ENCODE results near the gene PTPRO.

The PTPRO gene

DNA sequence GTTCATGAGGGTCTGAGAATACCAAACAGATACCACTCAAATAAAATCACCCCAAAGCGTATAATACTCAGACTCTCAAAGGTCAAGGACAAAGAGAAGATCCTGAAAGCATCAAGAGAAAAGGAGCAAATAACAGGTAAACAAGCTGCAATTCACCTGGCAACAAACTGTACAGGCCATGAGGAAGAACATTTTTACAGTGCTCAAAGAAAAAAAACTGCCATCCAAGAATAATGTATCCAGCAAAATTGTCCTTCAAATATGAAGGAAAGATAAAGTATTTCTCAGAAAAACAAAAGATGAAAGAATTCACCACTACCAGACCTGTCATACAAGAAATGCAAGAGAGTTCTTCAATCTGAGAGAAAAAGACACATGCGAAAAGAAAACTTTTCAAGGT, 206.4 kb downstream of the PTPRO start:
- no peak for DNase-seq

DNA sequence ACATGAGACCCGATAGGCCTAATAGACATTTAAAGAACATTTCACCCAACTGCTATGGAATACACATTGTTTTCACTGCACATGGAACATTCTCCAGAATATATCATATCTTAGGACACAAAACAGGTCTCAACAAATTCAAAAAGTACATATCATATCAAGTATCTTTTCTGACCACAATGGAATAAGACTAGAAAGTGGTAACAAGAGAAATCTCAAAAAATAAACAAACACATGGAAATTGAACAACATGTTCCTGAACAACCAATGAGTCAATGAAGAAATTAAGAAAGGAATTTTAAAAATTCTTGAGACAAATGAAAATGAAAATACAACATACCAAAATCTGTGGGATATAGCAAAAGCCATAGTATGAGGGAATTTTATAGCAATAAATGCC, 208.1 kb downstream of the PTPRO start:
- no peak for DNase-seq

DNA sequence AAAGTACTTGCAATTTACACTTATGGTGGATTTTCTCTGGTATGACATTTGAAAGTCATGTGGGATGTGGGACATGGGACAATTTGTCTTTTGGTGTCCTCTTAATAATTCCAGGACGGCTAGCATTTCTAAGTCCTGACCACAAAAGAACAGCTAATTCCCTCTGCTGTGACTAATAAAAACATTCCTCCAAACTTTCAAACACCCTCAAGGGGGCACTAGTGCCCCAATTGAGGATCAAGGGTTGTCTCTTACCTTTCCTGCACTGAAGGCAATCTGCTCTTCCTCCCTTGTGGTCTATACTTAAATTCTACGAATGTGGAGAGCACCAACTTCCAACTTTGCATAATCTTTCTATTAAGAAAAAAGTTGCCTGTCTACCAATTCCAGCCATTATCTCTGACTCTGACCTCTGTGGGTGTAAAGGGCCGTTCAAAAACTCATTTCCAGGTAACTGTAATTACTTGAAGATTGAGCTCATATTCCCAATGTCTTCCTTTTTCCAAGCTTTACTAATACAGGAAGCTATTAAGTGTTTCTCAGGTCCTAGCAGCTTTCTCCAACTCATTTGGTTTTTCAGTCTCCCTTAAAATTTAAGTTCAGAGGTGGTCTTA, 210.2 kb downstream of the PTPRO start:
- peak; percentile 7 for DNase-seq

DNA sequence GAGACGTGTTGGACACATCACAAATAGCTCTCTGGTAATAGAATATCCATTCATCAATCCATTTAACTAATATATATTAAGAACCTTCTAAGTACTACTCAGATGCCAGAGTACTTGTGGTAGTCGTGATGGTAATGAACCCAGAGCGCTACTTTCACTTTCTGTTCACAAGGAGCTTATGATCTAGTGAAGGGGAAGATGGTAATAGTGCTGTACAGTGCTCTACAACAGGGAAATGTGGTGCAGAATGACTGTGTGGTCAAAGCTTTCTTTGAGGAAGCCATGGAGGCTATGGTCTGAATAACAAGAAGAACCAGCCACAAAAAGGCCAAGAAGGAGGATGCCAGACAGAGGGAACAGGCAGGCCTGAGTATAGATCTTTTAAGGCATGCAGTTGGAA, 212.0 kb downstream of the PTPRO start:
- no peak for DNase-seq

DNA sequence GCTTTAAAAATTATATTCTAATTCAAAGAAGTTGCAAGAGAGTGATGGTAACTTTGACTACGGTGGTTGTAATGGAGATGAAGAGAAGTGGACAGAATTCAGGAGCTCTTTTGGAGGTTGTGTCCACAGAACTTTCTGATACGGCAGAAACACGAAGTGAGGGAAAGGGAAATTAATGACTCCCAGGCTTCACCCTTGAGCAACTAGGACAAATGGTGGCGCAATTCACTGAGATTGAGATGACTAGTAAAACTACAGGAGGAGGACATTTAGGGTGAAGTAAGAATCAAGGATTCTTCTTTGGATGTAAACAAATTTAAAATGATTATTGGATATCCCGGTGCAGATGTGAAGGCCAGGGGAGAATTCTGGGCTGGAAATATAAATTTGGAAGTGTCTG, 212.6 kb downstream of the PTPRO start:
- DNase-seq = no peak

DNA sequence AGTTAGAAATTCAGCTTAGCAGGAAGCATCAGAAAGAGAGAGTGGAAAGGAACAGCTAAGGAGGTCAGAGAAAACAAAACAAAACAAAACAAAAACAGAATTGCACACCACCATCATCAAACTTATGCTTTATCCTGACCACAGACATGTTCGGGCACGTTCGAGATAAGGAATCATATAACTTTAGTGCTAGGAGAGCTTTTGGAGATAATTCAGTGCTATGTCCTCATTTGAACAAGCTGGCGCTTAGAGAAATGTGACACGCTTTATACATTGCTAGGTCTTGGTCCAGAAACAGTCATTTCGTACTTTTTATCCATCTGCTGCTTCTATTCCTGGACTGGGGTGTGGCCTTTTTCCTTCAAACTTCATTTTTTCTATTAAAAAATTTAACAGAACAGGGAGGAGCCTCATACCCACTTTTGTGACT, 213.1 kb downstream of the PTPRO start:
- no peak for DNase-seq

DNA sequence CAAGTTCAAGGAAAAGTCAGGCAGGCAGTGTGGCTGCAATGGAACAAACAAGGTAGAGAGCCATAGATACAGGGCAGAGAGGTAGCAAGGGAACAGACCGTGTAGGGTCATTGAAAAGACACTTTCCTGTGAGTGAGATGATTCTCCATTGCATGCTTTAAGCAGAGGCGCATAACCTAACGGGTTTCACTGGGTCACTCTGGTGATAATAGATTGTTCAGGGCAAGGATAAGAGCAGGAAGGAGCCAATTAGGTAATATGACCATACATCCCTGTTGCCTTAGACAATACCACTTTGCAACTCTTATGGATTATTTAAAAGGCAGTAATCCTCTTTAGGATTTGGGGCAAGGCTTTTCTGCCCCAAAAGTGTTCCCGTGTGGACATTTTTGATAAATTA, 214.1 kb downstream of the PTPRO start:
- no peak for DNase-seq

DNA sequence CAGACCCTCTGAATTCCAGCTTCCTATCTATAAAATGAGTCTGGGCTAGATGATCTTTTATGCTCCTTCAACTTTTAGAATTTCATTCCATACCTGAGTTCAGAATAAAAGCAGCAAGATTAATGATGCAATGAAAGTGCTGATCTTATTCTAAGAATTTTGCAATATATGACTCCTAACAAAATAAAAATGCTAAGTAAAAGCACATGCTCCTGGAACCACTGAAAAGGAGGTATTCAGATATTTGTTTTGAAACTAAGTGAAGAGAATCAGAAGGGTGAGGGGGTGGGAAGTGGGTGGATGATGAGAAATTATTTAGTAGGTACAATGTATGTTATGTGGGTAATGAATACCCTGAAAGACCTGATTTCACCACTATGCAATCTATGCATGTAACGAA, 216.6 kb downstream of the PTPRO start:
- no peak for DNase-seq

DNA sequence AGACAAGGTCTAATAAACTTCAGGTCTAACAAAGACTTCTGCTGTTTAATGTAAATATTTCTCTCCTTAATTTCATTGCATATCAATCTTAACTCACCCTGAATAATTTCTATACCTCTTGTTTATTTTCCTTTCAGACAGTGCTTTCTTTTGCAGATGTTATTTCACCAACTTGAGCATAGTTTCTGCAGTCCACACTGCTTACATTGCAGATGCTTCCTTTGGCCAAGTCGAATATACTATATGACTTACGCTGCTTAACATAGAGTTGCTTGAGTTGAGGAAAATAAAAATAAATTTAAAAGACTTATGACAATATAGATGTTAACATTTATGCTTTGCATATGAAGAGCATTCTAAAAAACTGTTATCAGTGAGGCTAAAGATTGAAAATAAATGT, 217.7 kb downstream of the PTPRO start:
- no peak for DNase-seq

DNA sequence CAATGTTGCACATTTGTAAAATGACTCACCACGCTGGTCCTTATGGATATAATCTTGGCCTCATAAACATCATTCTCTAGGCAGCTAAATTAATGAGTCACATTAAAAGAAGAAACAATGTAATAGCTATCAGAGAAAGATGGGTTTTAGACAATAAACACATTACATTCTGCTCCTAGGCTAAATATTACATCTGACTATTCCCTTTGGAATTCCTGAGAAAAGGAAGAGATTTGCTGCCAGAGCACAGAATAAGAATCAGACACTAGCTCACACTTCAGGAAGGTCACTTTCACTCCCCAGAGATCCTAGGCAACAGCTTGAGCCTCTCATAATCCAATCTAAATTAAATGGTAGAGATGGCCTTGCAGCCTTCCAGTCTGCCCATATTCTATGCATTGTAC, 218.2 kb downstream of the PTPRO start:
- DNase-seq = no peak

DNA sequence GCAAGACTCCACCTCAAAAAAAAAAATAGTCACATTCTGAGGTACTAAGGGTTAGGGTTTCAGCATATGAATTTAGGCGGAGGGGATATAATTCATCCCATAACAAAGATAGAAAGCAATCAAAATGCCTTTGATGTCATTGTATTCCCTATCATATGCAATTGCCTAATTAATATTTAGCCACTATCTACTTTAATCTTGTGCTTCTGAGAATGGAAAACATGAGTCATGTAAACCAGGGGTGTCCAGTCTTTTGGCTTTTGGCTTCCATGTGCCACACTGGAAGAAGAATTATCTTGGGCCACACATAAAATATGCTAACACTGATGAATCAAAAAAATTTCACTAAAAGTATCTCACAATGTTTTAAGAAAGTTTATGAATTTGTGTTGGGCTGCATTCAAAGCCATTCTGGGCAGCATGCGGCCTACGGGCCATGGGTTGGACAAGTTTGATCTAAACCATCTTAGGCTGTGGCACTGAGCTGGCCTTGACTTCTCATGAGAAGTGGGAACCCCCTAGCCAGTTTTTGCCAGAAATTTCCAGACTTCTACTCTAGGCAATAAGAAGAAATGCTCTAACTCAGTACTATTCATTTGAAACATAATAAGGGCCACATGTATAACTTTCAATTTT, 219.8 kb downstream of the PTPRO start:
- no peak for DNase-seq

DNA sequence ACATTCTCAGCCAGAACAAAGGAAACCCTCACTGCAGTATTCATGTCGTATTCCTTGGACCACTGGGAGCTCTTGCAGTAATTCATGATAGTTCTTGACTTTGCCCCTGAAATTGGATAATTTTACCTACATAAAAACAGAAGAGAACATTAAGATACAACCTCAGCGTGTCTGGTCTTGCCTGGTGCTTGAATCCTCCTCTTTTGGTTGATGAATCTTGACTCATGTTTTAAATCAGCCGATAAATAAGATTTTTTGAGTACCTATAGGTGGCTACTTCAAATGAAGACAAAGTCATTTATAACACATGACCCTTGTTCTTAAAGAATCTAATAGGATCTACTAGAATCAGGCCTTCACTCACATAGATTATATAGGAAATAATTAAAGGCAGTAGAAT, 221.0 kb downstream of the PTPRO start:
- no peak for DNase-seq

DNA sequence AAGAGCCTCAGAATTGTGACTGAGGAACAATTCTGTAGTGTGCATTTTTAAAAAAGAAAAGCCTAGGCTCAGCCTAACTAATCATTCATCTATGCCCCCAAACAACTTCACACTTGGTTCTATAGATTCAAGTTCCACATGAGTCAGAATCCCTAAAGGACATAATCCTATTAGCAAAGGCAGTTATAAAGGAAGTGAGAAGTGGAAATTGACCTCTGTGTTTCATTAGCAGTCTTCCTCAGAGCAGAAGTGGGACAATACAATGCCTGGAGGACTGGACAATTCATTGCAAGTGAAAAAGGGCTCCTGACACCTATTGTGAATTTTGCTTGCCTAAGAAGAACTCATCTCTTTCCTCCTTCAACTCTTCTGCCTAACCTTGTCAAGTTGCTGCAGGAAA, 222.3 kb downstream of the PTPRO start:
- DNase-seq = no peak

DNA sequence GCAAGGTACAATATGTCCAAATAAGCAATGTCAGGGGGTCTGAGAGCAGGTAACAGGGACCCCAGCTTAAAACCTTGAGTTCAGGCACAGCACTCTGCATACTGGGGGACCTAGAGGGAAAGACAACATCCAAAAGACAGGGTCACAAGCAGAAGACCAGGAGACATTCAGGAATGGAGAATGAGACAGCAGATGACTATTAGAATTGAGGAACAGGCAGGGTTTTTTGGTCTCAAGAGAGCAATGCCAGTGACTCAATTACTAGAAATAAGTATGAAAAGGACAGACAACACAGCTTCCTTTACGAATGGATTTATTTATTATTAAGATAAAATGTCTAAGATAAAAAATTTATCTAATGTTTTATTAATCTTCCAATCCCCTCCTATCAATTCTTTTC, 223.0 kb downstream of the PTPRO start:
- no peak for DNase-seq

DNA sequence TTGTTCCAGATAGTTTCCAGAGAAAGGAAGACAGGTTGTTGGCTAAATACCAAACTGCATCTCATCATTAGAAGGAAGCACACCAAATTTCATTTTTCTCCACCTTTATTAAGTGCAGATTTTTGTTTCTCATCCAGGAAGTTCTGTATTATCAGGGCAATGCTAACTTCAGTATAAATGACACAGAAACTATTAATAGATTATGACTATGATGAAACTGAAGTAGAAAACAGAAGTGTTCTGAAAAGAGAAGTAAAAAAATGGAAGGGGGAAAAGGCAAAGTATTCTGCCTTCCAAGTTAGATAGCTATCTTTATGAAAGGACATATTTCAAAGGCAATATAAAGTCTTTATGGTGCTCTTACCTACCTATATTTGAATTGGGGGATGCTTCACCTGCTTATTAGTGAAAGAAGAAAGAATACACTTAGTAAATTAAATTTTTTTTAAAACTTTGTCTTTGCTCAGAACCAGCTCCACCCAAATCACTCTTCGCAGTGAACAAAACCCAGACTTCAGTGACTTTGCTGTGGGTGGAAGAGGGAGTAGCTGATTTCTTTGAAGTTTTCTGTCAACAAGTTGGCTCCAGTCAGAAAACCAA, 223.9 kb downstream of the PTPRO start:
- DNase-seq = no peak

DNA sequence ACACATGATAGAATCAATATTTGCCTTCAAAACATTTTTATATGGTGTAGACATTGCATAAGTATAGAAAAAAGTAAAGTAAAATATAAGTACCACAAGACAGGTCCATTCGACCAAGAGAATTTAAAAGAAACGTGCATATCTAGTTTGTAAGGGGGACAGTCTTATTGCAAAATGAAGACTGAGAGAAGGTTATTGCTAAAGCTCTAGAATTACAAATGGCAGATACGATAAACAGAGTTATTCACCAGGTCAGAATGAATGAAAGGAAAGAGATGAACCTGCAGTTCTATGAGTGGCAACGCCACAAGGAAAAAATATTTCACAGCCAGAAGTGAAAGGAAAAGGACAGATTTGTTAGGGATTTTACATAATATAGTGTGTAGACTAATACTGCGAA, 224.8 kb downstream of the PTPRO start:
- no peak for DNase-seq

DNA sequence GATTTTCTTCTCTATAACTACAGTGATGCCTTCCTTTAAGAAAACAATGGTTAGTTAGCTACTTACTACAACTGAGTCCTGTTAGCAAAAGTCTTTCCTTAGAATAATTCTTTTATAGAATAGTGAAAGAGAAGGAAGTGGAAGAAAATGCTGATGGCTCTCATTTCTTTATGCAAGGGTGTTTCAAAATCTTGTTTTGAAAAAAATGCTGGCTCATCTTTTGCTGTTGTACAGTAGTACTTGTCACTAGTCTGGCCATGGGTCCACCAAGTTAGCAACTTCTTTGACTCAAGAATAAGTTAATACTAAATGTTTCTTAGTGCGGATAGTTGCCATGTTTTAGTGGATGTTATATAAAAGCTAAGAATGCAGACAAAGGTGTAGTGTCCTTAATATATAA, 225.4 kb downstream of the PTPRO start:
- DNase-seq = no peak

DNA sequence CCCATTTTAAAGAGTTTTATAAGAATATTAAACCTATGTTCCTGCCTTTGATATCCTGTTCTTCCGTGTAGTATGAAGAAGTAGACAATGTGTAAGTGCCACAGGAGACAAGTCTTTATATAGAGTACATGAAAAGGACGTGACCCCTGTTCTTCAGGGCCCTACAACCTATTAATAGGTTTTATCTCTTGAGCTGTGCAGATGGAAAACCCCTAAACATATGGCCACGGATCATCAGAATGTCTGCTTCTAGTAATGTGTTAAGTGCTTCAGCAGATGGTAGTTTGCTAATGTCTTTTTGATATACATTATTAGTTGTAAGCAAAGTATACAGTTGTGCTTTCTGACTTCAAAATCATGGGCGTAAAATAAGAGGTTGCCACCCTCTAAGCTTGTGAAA, 228.5 kb downstream of the PTPRO start:
- DNase-seq = no peak

DNA sequence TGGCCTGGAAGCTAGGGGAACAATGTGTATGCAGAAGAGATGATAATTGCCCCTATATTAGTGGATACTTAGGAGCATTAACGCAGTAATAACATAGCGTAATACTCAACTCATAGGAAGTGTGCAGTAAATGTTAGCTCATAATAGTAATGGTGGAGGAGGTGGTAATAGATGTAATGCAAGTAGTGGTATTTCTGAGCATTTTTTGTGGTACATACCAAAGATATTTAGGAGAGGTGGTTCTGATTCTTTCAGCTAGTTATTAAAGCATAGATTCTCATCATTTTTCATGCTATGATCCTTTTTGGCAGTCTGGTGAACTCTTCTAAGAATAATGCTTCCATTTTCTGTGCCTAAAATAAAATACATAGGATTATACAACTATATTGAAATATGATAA, 233.1 kb downstream of the PTPRO start:
- DNase-seq = no peak

DNA sequence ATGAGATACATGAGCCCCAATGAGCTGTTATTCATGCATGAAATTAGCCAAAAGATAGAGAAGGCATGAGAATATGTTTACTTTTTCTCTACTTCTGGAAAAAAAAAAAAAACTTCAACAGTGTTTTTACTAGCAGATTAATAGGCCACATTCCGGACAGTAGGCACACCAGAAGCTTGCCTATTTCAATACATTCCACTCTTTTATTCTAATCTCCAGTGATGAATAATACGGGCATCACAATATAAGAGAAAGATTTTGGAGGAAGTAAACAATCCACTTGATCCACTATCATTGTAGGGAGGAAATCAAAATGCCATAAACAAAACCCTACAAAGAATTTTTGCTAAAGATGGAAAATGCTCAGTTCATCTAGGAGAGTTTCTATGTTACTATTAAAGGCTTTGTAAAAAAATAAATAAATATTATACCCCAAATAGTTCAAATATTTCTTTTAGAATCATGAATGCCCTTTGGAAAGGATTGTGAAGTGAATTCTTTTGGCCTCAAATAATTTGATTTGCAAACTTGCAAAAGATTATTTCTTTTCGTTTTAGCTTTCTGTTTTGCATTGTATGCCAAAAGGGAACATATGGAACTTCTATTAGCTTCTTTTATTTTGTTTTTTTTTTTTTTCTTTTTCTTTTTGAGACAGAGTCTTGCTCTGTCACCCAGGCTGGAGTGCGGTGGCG, 234.2 kb downstream of the PTPRO start:
- no peak for DNase-seq

DNA sequence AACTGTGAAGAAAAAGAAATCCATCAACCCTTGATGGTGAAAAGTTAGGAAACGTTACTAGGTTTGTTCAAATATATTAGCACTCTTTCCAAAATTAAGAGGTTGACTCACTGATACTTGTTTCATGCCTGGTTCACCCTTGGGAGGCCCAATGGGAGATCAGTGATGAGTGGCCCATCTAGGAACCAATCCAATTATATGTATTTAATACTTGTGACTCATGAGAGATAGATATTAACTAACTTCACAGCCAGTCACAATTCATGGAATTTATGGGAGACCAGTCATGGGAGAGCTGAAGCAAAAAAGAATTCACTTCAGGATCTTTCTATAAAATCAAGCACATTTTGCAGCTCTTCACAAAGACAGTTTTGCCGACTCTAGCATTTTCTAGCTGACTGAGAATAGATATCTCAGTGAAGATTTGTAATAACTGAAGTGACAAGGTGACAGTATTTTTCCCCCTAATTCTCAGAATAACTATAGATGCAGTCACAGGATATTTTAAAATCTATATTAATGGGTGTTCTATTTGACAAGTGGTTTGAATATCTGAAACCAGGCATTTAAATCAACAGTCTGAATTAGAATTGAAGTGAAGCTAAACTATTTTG, 236.7 kb downstream of the PTPRO start:
- DNase-seq = no peak

DNA sequence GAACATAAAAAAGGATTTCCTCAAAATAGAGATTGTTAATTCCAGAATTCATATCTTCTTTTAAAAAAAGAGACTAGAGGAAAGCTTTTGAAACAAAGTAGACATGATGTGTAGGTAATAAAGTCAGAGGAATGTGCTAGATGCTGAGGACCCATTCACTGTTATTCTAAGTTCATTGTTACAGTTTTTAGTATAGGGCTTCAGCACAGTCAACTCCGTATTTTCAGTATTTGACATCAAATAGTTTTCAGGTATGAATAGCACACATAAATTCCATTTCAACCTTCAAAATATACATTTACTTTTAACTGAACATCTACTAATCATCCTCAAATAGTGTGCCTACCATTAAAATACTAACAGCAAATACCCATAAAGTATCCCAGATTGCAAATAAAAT, 239.1 kb downstream of the PTPRO start:
- no peak for DNase-seq

DNA sequence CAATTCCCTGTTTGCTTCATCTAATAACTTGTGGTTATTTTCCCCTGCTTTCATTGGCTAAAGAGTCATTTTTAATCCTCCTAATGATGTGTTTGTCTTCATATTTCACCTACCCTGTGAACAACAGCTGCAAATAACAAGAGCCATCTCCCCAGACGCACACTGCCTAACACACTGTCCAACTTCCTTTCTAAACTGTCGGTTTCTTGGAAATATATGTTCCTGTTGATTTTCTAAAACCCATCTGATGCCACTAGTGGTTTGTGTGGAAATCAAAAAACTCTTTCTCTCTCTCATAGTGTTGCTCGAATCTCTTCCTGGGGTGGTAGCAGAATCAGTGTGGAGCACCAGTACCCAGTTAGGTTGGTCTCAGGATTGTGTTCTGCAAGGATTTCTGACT, 240.0 kb downstream of the PTPRO start:
- no peak for DNase-seq

DNA sequence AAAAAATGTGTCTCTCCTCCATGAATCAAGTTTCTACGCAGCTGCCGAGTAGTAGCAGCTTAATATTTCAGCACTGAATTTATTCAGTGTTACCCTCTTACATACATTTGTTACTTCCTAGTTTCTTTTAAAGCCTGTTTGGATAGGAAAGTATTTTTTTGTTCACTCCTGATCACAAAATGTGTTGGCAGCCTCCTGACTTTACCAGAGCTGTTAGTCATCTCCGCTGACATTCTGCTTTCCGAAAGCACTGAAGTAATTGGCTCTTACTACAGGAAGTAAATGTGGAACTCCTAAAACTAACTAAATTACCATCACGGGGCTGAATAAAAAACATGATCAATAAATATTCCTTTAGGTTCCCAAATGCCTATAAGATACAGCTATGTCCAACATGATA, 241.4 kb downstream of the PTPRO start:
- no peak for DNase-seq

All from effector CD8-positive, alpha-beta T cell (primary cell).